ENCODE measurements around the gene GZMB. TPM values are rescaled to one million over a fixed set of nuclear protein-coding genes. Genes with fewer than 3 reads are reported as not detected.

GZMB gene
- total and polyA plus RNA-seq, 2 of the 13 experiments (the other 11 are each of a cell fraction or from before 2014, with no cell fraction given): 0.12 TPM; not detected in 1

GRCh38 chr14:24678801-24679247, 44.8 kb upstream of the GZMB start (continued):
- TF ChIP-seq, protein P1, sequence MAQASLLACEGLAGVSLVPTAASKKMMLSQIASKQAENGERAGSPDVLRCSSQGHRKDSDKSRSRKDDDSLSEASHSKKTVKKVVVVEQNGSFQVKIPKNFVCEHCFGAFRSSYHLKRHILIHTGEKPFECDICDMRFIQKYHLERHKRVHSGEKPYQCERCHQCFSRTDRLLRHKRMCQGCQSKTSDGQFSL (CRISPR knock-in tag; IDR thresholded peaks at IDR 0.05): no peak
- TF ChIP-seq PHF21A (CRISPR knock-in tag; IDR thresholded peaks at IDR 0.05) (no peak; the same call in 1 of the 2 replicates), STAG1 (CRISPR knock-in tag; IDR thresholded peaks at IDR 0.05) (peak; percentile 84), ZNF691 (CRISPR knock-in tag; IDR thresholded peaks at IDR 0.05; ENCODE audit: borderline replicate concordance, low read depth) (peak; percentile 77), MYNN (CRISPR knock-in tag; IDR thresholded peaks at IDR 0.05; ENCODE audit: low read depth) (no peak), RXRB (CRISPR knock-in tag; IDR thresholded peaks at IDR 0.05; ENCODE audit: borderline replicate concordance) (no peak), ZNF331 (CRISPR knock-in tag; IDR thresholded peaks at IDR 0.05) (peak; percentile 78), ZNF710 (CRISPR knock-in tag; IDR thresholded peaks at IDR 0.05; ENCODE audit: borderline replicate concordance) (peak; percentile 57; the same call in 1 of the 2 replicates), KLF9 (CRISPR knock-in tag; IDR thresholded peaks at IDR 0.05; ENCODE audit: low read depth) (0 out of 2 replicates have a peak, but pooled peaks have one; percentile 65), UBTF (CRISPR knock-in tag; IDR thresholded peaks at IDR 0.05) (0 out of 2 replicates have a peak, but pooled peaks have one; percentile 10), SRY (CRISPR knock-in tag; IDR thresholded peaks at IDR 0.05) (no peak), ZNF24 (IDR thresholded peaks at IDR 0.05) (peak; percentile 66; the same call in 1 of the 2 replicates), ZNF556 (CRISPR knock-in tag; IDR thresholded peaks at IDR 0.05; ENCODE audit: borderline replicate concordance) (peak; percentile 58; the same call in 1 of the 2 replicates), SALL2 (CRISPR knock-in tag; IDR thresholded peaks at IDR 0.05) (no peak), MLLT10 (CRISPR knock-in tag; IDR thresholded peaks at IDR 0.05) (no peak), ZNF317 (CRISPR knock-in tag; IDR thresholded peaks at IDR 0.05) (peak; percentile 38; the same call in 1 of the 2 replicates), GPN1 (CRISPR knock-in tag; IDR thresholded peaks at IDR 0.05; ENCODE audit: borderline replicate concordance) (no peak), ZBTB44 (CRISPR knock-in tag; IDR thresholded peaks at IDR 0.05) (no peak), KMT2A (CRISPR knock-in tag; IDR thresholded peaks at IDR 0.05) (0 out of 2 replicates have a peak, but pooled peaks have one; percentile 56), YEATS2 (CRISPR knock-in tag; IDR thresholded peaks at IDR 0.05; ENCODE audit: borderline replicate concordance) (peak; percentile 57; the same call in 1 of the 2 replicates), NFKBIZ (CRISPR knock-in tag; IDR thresholded peaks at IDR 0.05) (0 out of 2 replicates have a peak, but pooled peaks have one; percentile 49), ZNF3 (CRISPR knock-in tag; IDR thresholded peaks at IDR 0.05) (peak; percentile 68; the same call in 1 of the 2 replicates)
